HG02852 (cell line): ENCODE measurements around the gene PPP1R12B.
"Not testable (repeated sequence)": the region's sequence is repeated elsewhere in the genome, so short reads cannot be mapped to it uniquely, and the experiment has no call there.

Experiments used
- ATAC-seq: cut with Tn5 transposase; IDR thresholded peaks from one replicate; pipeline ENCODE4 v1.9.1; 2021; ENCODE audit warnings: mild to moderate bottlenecking, moderate library complexity; ENCODE audit not compliant: unreplicated experiment

The PPP1R12B gene

DNA sequence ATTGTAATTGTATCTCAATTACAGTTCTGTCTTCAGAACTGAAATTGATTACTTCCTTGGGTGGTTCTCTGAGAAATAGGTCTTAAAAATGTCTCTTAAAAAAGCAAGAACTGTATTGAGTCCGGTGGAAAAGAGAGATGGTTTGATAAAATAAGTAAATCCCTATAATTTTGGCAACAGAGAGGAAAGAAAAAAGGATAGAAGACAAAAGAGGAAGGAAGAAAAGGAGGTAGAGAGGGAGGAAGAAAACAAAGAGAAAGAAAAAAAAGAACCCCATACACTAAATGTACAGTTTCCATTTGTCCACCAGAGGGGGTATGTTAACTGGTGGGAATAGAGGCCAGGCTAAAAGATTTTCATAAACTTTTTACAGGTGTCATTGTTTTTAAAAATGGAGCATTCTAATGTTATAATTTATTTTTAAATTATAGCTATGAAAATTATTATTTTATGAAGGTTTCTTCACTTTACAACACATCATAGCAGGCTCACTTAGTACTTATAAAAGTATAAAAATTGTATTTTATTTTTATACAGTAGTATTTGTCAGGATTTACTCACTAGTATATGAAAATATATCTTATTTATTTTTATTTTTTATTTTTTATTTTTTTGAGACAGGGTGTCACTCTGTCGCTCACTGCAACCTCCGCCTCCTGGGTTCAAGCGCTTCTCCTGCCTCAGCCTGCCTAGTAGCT, 4.7 kb upstream of the PPP1R12B start:
- no peak for ATAC-seq

DNA sequence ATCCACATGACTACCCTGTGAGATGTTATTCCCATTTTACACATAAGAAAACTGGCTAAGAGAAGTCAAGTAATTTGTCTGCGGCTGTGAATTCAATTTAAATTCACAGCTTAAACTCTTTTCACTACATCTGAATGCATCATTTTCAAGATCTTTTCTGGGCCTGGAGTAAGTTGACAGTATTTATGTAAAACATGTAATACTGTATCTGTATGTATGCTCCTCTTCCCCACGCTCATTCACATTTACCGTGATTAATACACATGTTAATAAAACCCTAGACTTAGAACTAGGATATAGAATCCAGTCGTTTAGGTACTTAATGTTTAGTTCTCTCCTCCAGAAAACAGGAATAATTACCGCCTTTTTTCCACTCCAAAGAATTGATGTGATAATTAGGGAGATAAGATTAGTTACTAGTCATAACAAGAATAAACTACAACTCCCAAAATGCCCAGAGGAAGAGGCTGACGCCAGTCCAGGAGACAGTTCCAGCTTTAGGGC, 442 bp upstream of the PPP1R12B start:
- ATAC-seq, result no peak

- ATAC-seq, result no peak
These were observed 868 bp downstream of the PPP1R12B start for GRCh38 chr1:202349206-202349928.

DNA sequence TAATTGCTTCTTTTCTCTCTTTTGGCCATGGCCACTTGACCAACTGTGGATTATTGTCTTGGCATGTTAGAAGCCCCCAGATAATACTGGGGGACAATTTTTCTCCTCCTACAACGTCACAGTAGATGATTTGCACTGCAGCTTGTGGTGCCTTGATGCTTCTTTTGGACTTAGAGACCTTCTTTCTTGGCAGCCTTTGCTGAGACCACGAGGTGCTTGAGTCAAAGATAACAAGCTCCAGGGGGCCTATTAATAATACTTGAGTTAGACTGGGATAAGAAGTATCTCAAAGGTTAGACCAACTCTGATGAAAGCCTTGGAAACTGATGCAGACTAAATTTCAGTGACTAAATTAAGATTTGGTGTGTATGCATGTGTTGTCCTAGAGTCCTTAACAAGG, 3.2 kb downstream of the PPP1R12B start:
- no peak for ATAC-seq

DNA sequence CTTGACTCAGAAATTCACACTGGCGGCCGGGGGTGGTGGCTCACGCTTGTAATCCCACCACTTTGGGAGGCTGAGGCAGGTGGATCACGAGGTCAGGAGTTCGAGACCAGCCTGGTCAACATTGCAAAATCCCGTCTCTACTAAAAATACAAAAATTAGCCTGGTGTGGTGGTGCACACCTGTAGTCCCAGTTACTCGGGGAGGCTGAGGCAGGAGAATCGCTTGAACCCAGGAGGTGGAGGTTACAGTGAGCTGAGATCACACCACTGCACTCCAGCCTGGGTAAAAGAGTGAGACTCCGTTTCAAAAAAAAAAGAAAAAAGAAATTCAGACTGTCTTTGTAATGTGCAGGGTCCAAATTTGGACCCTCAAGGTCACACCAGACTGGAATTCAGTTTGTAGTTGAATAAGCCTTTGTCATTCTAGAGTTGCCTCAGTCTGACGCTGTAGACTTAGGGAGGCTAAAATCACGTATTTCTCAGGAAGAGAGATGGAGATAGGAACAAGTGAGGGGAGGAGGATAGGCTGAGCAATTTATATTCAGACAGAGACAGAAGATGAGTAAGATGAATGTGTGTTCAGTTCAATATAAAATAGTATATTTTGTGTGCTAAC, 4.2 kb downstream of the PPP1R12B start:
- not testable (repeated sequence) for ATAC-seq

GRCh38 chr1:202355944-202356553, 7.5 kb downstream of the PPP1R12B start:
- no peak for ATAC-seq

DNA sequence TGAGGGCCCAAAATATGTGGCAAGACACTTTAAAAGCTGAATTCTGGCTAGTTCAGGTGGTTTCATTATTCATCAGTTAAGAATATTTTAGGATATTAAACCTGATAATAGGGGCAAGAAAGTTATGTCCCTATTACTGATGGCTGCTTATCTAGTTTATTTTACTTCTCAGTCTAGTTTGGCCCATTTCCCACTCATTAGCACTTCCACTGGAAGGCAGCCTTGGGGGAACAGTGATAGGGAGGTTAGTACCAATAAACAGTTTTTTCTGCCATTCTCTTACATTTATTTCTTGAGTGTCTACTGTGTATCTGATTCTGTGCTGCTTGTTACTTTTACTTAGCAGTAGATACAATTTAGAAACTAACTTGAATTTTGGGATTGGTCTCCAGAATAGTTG, 9.0 kb downstream of the PPP1R12B start:
- ATAC-seq, result no peak

GRCh38 chr1:202361224-202361623, 12.7 kb downstream of the PPP1R12B start:
- ATAC-seq, result no peak

DNA sequence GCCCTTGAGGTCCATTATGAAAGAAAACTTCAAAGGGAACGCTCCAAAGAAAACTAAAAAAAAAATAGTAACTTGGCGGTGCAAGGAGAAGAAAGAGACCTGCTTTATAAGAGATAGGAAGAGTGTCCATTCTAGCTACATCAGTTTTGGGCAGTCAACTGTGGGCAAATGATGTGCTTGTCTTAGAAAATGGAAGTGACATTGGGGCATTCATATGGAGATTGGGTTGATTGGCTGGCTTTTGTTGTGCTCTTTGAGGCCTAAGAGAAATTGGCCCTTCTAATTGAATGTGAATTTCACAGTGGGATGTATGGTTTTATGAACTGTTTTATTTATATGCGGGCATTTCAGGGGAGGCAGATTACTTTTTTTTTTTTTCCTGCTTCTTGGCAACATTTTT, 13.2 kb downstream of the PPP1R12B start:
- no peak for ATAC-seq

DNA sequence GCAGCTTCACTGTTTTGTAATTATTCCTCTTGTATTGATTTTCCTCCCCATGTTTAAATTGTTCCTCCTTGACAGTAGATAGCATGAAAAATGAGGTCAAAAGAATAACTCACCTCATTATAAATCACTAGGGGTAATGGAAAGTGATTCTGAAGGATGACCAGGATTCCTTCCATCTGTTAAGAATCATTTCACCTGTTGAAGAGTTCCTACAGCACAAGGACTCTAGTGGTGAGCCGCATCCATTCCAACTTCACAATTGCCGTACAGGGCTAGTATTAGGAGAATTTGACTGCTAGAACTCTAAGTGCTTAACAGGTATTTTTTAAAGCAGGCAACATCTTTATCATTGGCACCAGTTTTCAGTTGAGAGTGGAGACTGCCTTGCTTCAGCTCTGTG, 13.7 kb downstream of the PPP1R12B start:
- ATAC-seq, result no peak

DNA sequence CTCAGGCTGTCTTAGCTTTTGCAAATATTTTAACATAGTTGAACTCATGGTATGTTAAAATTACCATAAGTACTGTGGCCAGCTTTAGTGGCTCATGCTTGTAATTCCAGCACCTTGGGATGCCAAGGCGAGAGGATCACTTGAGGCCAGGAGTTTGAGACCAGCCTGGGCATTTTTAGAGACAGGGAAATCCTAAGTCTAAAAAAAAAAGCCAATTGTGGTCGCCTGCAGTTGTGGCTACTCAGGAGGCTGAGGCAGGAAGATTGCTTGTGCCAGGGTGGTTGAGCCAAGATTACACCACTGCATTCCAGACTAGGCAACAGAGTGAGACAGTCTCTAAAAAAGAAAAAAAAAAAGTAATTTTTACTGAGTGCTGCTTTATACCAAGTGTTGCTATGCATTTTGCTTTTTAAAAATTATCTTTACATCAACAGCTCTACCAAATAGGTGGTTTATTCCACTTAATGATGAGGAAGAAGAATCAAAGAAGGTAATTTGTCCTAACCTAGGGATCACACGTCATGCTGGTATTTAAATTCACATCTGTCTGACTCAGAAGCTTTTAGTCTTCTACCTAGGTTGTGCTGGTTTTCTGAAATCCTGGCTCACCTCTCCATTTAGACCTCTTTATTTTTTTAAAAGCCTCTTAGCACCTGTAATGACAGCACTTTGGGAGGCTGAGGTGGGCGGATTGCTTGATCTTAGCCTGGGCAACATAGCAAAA, 16.8 kb downstream of the PPP1R12B start:
- no peak for ATAC-seq

GRCh38 chr1:202367271-202367670, 18.8 kb downstream of the PPP1R12B start:
- ATAC-seq, result no peak

GRCh38 chr1:202370906-202371305, 22.4 kb downstream of the PPP1R12B start:
- ATAC-seq, result not testable (repeated sequence)

GRCh38 chr1:202374099-202374498, 25.6 kb downstream of the PPP1R12B start:
- ATAC-seq, result no peak

DNA sequence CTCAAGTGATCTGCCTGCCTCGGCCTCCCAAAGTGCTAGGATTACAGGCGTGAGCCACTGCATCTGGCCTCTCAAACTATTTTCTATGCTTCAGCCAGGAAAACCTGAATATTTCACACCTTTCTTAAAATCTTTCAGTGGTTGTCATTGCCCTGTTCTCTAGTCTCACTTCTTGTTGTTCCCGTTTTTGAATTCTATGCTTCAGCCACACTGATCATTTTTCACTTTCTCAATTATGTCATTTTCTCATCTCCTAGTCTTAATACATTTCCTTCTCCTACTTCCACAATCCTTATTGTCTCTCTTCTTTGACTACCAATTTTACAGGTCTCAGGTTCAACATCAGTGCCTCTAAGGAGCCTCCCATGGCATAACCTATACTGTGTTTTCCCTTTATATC, 26.7 kb downstream of the PPP1R12B start:
- ATAC-seq, result not testable (repeated sequence)

DNA sequence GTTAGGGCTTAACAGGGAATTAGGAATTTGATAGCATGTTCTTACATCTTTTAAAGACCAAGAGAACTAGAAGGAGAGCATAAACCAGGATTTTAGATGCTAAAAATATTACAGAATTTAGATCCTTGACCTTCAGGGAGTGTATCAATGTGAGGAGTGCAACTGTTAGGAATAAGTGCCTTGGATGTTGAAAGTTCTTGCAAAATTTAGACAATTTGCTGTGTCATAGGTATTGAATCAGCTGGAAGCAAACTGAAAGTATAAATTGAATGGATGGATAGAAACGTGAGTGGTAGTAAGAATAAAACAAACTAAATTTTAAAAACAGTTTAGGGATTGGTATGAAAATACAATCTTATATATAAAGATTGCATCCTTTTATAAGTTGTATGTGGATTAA, 27.7 kb downstream of the PPP1R12B start:
- ATAC-seq, result no peak

GRCh38 chr1:202379884-202380529, 31.5 kb downstream of the PPP1R12B start:
- not testable (repeated sequence) for ATAC-seq

- ATAC-seq, result not testable (repeated sequence)
These were observed 32.0 kb downstream of the PPP1R12B start for GRCh38 chr1:202380535-202380934.

DNA sequence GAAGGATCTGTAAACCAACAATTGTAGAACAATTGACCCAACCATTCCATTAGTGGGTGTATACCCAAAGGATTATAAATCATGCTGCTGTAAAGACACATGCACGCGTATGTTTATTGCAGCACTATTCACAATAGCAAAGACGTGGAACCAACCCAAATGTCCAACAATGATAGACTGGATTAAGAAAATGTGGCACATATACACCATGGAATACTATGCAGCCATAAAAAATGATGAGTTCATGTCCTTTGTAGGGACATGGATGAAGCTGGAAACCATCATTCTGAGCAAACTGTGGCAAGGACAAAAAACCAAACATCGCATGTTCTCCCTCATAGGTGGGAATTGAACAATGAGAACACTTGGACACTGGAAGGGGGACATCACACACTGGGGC, 33.4 kb downstream of the PPP1R12B start:
- not testable (repeated sequence) for ATAC-seq

GRCh38 chr1:202395831-202396230, 47.3 kb downstream of the PPP1R12B start:
- not testable (repeated sequence) for ATAC-seq
